Measurements from ENCODE around the gene CADM1. TPM values are rescaled to one million over a fixed set of nuclear protein-coding genes. Genes with fewer than 3 reads are reported as not detected.

The CADM1 gene
- total RNA-seq, 2 donors from 2014 or later: 1.4 to 6.1 TPM

DNA sequence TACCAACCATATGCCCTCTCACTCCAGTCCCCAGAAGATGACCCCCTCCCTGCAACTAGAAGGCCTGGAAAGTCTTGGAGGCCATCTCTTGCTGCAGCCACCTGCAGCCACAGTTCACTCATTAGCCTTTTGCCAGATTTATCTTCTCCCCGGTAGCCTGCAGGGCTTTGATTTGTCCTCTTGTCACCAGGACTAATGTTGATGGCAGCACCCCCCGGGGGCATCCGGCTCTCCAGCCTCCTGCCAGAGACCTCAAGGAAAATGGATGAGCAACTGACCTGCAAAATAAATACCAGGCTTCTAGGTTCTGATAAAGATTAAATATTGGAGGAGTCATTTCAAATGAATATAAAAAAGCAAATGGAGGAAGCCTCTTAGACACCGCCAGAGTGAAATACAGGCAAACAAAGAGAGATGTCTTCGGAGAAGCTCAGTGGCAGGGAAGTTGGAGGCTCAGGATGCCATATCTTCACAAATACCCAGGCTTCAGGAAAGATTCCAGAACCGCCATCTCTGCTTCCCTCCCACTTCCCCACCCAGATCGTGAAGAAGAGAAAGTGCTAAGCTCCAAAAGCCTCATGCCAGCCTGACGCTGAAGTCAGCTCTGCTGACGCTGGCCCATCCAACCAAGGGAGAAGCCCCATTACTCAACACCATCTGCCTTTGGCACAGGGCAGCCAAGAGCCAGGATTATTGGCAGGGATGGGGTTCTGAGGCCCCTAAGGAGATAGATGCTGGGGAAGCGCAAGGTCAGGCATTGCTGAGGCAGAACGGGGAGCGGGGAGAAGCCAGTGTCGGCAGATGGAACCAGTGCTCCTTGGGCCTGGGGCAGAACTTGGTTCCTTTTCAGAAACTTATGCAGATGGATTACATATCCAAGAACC lies 362.7 kb downstream of the CADM1 start:
- H3K9me3 ChIP-seq: no peaks in the 10 kb centered on the region
- DNase-seq (ENCODE audit: low spot score): no peak
- H3K36me3 ChIP-seq: no peaks in the 10 kb centered on the region
- H3K4me3 ChIP-seq: no peak overlapping the region
- TF ChIP-seq, protein P1, sequence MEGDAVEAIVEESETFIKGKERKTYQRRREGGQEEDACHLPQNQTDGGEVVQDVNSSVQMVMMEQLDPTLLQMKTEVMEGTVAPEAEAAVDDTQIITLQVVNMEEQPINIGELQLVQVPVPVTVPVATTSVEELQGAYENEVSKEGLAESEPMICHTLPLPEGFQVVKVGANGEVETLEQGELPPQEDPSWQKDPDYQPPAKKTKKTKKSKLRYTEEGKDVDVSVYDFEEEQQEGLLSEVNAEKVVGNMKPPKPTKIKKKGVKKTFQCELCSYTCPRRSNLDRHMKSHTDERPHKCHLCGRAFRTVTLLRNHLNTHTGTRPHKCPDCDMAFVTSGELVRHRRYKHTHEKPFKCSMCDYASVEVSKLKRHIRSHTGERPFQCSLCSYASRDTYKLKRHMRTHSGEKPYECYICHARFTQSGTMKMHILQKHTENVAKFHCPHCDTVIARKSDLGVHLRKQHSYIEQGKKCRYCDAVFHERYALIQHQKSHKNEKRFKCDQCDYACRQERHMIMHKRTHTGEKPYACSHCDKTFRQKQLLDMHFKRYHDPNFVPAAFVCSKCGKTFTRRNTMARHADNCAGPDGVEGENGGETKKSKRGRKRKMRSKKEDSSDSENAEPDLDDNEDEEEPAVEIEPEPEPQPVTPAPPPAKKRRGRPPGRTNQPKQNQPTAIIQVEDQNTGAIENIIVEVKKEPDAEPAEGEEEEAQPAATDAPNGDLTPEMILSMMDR (IDR thresholded peaks at IDR 0.05): no peak
- no peaks in the 10 kb centered on the region for H3K27me3 ChIP-seq (replicated peaks; ENCODE audit: insufficient read depth)
- no peak overlapping the region for H3K27ac ChIP-seq
- ATAC-seq (ENCODE audit: insufficient number of reproducible peaks, low FRiP score, low read depth): no peak
- no peaks in the 10 kb centered on the region for H3K4me1 ChIP-seq (ENCODE audit: control insufficient read depth in 1 of 2, low read depth in 2 of 2)

DNA sequence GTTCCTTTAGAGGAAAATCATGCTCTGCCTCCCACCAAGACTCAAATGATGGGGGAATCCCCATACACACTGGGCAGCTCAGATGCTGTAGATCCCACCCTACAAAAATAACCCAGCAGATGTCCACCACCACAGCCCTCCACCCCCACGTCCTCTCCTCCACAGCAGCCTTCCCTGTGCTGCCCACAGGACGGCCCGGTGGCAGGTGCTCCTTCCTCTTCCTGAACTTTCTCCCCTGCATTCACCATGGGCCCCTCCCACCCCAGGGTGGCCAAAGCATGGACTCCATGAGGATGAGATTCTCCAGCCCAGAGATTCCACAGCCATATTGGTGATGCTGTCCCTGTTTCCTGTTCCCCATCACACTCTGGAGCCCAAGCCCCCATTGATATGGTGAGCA lies 368.3 kb downstream of the CADM1 start:
- TF ChIP-seq, protein P1 (IDR thresholded peaks at IDR 0.05): no peak
- DNase-seq (ENCODE audit: low spot score) (no peak), ATAC-seq (ENCODE audit: insufficient number of reproducible peaks, low FRiP score, low read depth) (no peak)
- H3K4me3 ChIP-seq: no peak overlapping the region
- H3K27ac ChIP-seq: no peak overlapping the region
- H3K27me3 ChIP-seq (replicated peaks; ENCODE audit: insufficient read depth): no peaks in the 10 kb centered on the region
- H3K9me3 ChIP-seq: no peaks in the 10 kb centered on the region
- H3K4me1 ChIP-seq (ENCODE audit: control insufficient read depth in 1 of 2, low read depth in 2 of 2): no peaks in the 10 kb centered on the region
- H3K36me3 ChIP-seq: no peaks in the 10 kb centered on the region

DNA sequence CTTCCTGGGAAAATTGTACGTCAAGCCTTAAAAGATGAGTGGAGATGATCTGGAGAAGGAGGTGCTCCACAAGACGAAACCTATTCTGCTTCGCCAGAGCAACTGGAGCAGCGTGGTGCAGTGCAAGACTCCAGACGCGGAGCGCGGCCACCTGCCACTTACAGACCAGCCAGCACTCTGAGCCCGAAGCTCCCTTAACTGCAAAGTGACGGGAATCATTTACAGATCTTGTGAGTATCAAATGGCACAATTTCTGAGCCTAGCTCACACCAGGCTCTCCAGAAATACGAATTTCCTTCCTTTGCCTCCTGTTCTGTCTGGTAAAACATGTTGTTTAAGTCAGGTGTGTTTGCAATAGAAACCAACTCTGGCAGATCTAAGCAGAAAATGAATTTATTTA lies 369.3 kb downstream of the CADM1 start:
- no peak overlapping the region for H3K4me3 ChIP-seq
- no peak for ATAC-seq (ENCODE audit: insufficient number of reproducible peaks, low FRiP score, low read depth)
- H3K36me3 ChIP-seq: no peaks in the 10 kb centered on the region
- H3K27ac ChIP-seq: no peak overlapping the region
- TF ChIP-seq, protein P1 (IDR thresholded peaks at IDR 0.05): no peak
- no peak for DNase-seq (ENCODE audit: low spot score)
- no peaks in the 10 kb centered on the region for H3K4me1 ChIP-seq (ENCODE audit: control insufficient read depth in 1 of 2, low read depth in 2 of 2)
- H3K27me3 ChIP-seq (replicated peaks; ENCODE audit: insufficient read depth): no peaks in the 10 kb centered on the region
- no peaks in the 10 kb centered on the region for H3K9me3 ChIP-seq

DNA sequence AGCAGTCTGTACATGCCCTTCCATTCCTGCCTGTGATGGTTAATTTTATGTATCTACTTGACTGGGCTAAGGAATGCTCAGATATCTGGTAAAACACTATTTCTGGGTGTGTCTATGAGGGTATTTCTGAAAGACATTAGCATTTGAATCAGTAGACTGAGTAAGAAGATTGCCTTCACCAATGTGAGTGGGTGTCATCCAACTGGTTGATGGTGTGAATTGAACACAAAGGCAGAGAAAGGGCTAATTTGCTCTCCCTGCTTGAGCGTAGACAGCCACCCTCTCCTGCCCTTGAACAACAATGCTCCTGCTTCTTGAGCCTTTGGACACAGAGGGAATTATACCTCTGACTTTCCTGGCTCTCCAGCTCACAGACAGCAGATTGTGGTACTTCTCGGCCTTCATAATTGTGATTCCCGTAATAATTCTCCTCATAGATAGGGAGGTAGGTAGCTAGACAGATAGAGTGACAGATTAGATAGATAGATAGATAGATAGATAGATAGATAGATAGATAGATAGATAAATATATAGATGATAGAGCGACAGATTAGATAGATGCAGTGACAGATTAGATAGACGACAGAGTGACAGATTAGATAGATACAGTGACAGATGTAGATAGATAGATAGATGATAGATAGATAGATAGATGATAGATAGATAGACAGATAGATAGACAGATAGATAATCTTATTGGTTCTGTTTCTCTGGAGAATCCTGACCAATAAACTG lies 370.6 kb downstream of the CADM1 start:
- no peaks in the 10 kb centered on the region for H3K27me3 ChIP-seq (replicated peaks; ENCODE audit: insufficient read depth)
- no peaks in the 10 kb centered on the region for H3K36me3 ChIP-seq
- ATAC-seq (ENCODE audit: insufficient number of reproducible peaks, low FRiP score, low read depth) (no peak), DNase-seq (ENCODE audit: low spot score) (no peak)
- TF ChIP-seq, protein P1 (IDR thresholded peaks at IDR 0.05): no peak
- no peak overlapping the region for H3K27ac ChIP-seq
- no peaks in the 10 kb centered on the region for H3K4me1 ChIP-seq (ENCODE audit: control insufficient read depth in 1 of 2, low read depth in 2 of 2)
- H3K9me3 ChIP-seq: no peaks in the 10 kb centered on the region
- no peak overlapping the region for H3K4me3 ChIP-seq

DNA sequence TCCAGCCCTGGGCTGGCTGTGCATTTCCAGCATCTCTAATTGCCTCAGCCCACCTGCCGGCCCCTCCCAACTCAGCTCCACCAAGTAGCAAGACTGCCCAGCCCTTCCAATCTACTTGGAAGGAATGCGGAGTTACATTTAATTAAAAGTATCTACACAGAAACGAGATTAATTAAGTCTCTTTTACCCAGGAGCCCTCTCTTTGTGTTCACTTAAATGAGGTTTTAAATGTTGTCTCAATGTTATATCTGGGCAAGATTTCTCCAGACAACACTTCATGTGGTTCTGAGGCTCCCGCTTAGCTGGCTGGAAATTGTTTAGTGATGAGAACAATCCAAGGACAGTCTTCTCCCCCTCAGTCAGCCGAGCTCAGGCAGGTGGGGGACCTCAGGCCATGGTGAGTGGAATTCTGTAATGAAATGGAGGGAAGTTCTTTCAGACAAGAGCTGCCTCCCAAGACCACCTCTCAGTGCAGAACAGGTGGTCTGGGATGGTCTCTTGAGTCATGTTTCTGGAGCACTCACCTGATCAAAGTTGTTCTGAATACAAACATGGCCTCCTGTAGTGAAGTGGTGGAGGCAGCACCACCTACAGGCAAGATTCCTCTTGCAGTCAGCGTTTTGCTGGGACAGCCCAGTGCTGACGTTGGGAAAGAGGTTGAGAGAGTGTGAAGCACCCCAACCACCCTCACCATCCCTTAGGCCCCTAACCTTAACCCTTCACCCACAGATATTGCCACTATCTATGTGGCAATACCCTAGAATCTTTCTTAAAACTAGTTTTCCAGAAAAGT lies 371.6 kb downstream of the CADM1 start:
- Histone ChIP-seq H3K4me1 (ENCODE audit: control insufficient read depth in 1 of 2, low read depth in 2 of 2) (no peaks in the 10 kb centered on the region), H3K9me3 (no peaks in the 10 kb centered on the region), H3K36me3 (no peaks in the 10 kb centered on the region), H3K27me3 (replicated peaks; ENCODE audit: insufficient read depth) (no peaks in the 10 kb centered on the region), H3K4me3 (no peak overlapping the region), H3K27ac (no peak overlapping the region)
- TF ChIP-seq, protein P1 (IDR thresholded peaks at IDR 0.05): no peak
- no peak for ATAC-seq (ENCODE audit: insufficient number of reproducible peaks, low FRiP score, low read depth)
- DNase-seq (ENCODE audit: low spot score): no peak
